Neural cell (in vitro differentiated cells): Measurements from ENCODE around the gene NEU2. TPM values are rescaled to one million over a fixed set of nuclear protein-coding genes. Genes with fewer than 3 reads are reported as not detected.

Source experiments
- H2AFZ ChIP-seq: fragments of 200-600, 300-800 bp; sonication (generic), shearing (Covaris generic); 2 replicates; pipeline ENCODE4 v1.6.0; 2014; ENCODE audit warnings: low read depth, mild to moderate bottlenecking, antibody characterized with exemption, low read length, moderate library complexity
- H3F3A ChIP-seq: fragments of 200-600 bp; shearing (Covaris generic); 2 replicates; pipeline ENCODE4 v1.6.1; 2016; ENCODE audit warnings: mild to moderate bottlenecking, moderate library complexity, mixed read lengths, antibody characterized with exemption, low read length; ENCODE audit not compliant: insufficient read depth, poor library complexity, severe bottlenecking
- H3K27ac ChIP-seq: fragments of 200-600, 300-800 bp; sonication (generic), shearing (Covaris generic); 2 replicates; pipeline ENCODE4 v1.5.1; 2014; ENCODE audit warnings: mild to moderate bottlenecking, low read length, moderate library complexity
- H3K27me3 ChIP-seq: fragments of 300-800, 200-600 bp; sonication (generic), shearing (Covaris generic); 2 replicates; pipeline ENCODE4 v1.6.0; 2014; ENCODE audit warnings: mild to moderate bottlenecking, low read depth, low read length, moderate library complexity; ENCODE audit not compliant: insufficient read depth
- H3K36me3 ChIP-seq: fragments of 300-800, 200-600 bp; sonication (generic), shearing (Covaris generic); 2 replicates; pipeline ENCODE4 v1.5.1; 2014; ENCODE audit warnings: mild to moderate bottlenecking, antibody characterized with exemption, low read length, moderate library complexity; ENCODE audit not compliant: insufficient read depth
- H3K4me2 ChIP-seq: fragments of 300-800, 200-600 bp; sonication (generic), shearing (Covaris generic); 2 replicates; pipeline ENCODE4 v1.6.0; 2014; ENCODE audit warnings: mild to moderate bottlenecking, low read length
- H3K4me3 ChIP-seq: fragments of 300-800, 200-600 bp; sonication (generic), shearing (Covaris generic); 2 replicates; pipeline ENCODE4 v1.5.1; 2014; ENCODE audit warnings: mild to moderate bottlenecking, low read length, moderate library complexity
- H3K79me2 ChIP-seq: fragments of 200-600 bp; shearing (Covaris generic); replicated peaks from 2 replicates; pipeline ENCODE4 v1.6.0; 2014; ENCODE audit warnings: mild to moderate bottlenecking, low read length, moderate library complexity; ENCODE audit not compliant: insufficient read depth
- H3K9ac ChIP-seq: fragments of 300-800, 200-600 bp; sonication (generic), shearing (Covaris generic); 2 replicates; pipeline ENCODE4 v1.6.1; 2016; ENCODE audit warnings: mild to moderate bottlenecking, low read length, mixed read lengths
- H3K9me2 ChIP-seq: fragments of 200-600 bp; shearing (Covaris generic); 2 replicates; pipeline ENCODE4 v1.6.1; 2016; ENCODE audit warnings: mild to moderate bottlenecking, low read length, mixed read lengths; ENCODE audit not compliant: insufficient read depth
- H3K9me3 ChIP-seq: fragments of 200-600, 300-800 bp; sonication (generic), shearing (Covaris generic); 2 replicates; pipeline ENCODE4 v1.6.1; 2016; ENCODE audit warnings: mild to moderate bottlenecking, mixed run types, low read length, moderate library complexity, mixed read lengths
- H4K20me1 ChIP-seq: fragments of 200-600 bp; shearing (Covaris generic); 2 replicates; pipeline ENCODE4 v1.6.1; 2016; ENCODE audit warnings: mild to moderate bottlenecking, mixed run types; ENCODE audit not compliant: insufficient read depth
- CTCF ChIP-seq: fragments of 450-650 bp; IDR thresholded peaks from 2 replicates; pipeline ENCODE4 v1.5.1; 2014; ENCODE audit warnings: antibody characterized with exemption, mild to moderate bottlenecking, moderate library complexity; ENCODE audit not compliant: poor library complexity, severe bottlenecking
- EP300 ChIP-seq: fragments of 450-650 bp; conservative IDR thresholded peaks from 2 replicates; pipeline ENCODE4 v1.6.1; 2014; ENCODE audit warnings: antibody characterized with exemption, mild to moderate bottlenecking, moderate library complexity; ENCODE audit not compliant: poor library complexity, severe bottlenecking
- EZH2 ChIP-seq: fragments of 200-600, 300-800 bp; shearing (Covaris generic), sonication (generic); IDR thresholded peaks from 2 replicates; pipeline ENCODE4 v1.6.1; 2014; ENCODE audit warnings: antibody characterized with exemption, low read length, borderline replicate concordance, mild to moderate bottlenecking; ENCODE audit not compliant: insufficient read depth, poor library complexity, severe bottlenecking
- MXI1 ChIP-seq: fragments of 450-650 bp; conservative IDR thresholded peaks from 2 replicates; pipeline ENCODE4 v1.6.1; 2014; ENCODE audit warnings: antibody characterized with exemption, mild to moderate bottlenecking; ENCODE audit not compliant: poor library complexity, severe bottlenecking
- POLR2AphosphoS5 ChIP-seq: IDR thresholded peaks from 2 replicates; pipeline ENCODE4 v1.6.1; 2012
- RAD21 ChIP-seq: fragments of 450-650 bp; conservative IDR thresholded peaks from 2 replicates; pipeline ENCODE4 v1.6.1; 2014; ENCODE audit warnings: antibody characterized with exemption, mild to moderate bottlenecking, moderate library complexity
- REST ChIP-seq: IDR thresholded peaks from 2 replicates; pipeline ENCODE4 v1.6.1; 2012; ENCODE audit warnings: borderline replicate concordance
- SMC3 ChIP-seq: fragments of 450-650 bp; conservative IDR thresholded peaks from 2 replicates; pipeline ENCODE4 v1.6.1; 2014; ENCODE audit warnings: antibody characterized with exemption, mild to moderate bottlenecking, moderate library complexity; ENCODE audit not compliant: poor library complexity
- TAF1 ChIP-seq: IDR thresholded peaks from 2 replicates; pipeline ENCODE4 v1.6.1; 2012; ENCODE audit warnings: low read depth
- polyA plus RNA-seq: library from polyadenylated mRNA; depleted of rRNA; stranded (reverse); fragments of >200 nt; gene quantifications from 2 replicates; pipeline ENCODE4 v1.2.3, GENCODE V29; 2014

NEU2 gene
- polyA plus RNA-seq, 1 donor from 2014 or later: not detected

GRCh38 chr2:233009661-233010060 is 22.8 kb upstream of the NEU2 start:
- Histone ChIP-seq H3F3A (no peaks in the 10 kb centered on the region), H4K20me1 (no peaks in the 10 kb centered on the region)

GRCh38 chr2:233010569-233011267 is 21.8 kb upstream of the NEU2 start:
- H3F3A ChIP-seq: no peaks in the 10 kb centered on the region
- no peak overlapping the region for H3K9ac ChIP-seq
- no peaks in the 10 kb centered on the region for H4K20me1 ChIP-seq
- H3K27me3 ChIP-seq: no peaks in the 10 kb centered on the region
- H2AFZ ChIP-seq: no peak overlapping the region
- no peaks in the 10 kb centered on the region for H3K79me2 ChIP-seq
- no peak overlapping the region for H3K27ac ChIP-seq
- no peak overlapping the region for H3K4me3 ChIP-seq
- no peaks in the 10 kb centered on the region for H3K9me3 ChIP-seq
- H3K4me2 ChIP-seq: no peak overlapping the region
- no peaks in the 10 kb centered on the region for H3K36me3 ChIP-seq
- no peaks in the 10 kb centered on the region for H3K9me2 ChIP-seq
- TF ChIP-seq SMC3 (no peak), MXI1 (no peak), POLR2AphosphoS5 (no peak), CTCF (no peak), REST (no peak)

More at GRCh38 chr2:233009661-233010060, 22.8 kb upstream of the NEU2 start:
- H3K27ac ChIP-seq: no peak overlapping the region
- no peak overlapping the region for H2AFZ ChIP-seq
- H3K36me3 ChIP-seq: no peaks in the 10 kb centered on the region
- H3K9me2 ChIP-seq: no peaks in the 10 kb centered on the region
- H3K4me3 ChIP-seq: no peak overlapping the region
- no peaks in the 10 kb centered on the region for H3K27me3 ChIP-seq
- TF ChIP-seq SMC3 (no peak), POLR2AphosphoS5 (no peak), RAD21 (no peak), EP300 (no peak), TAF1 (no peak), REST (no peak), CTCF (no peak), EZH2 (no peak), MXI1 (no peak)
- H3K9me3 ChIP-seq: no peaks in the 10 kb centered on the region
- no peaks in the 10 kb centered on the region for H3K79me2 ChIP-seq
- no peak overlapping the region for H3K4me2 ChIP-seq
- H3K9ac ChIP-seq: no peak overlapping the region
